Heart left ventricle (tissue), 13 donors: ENCODE data around the gene MOV10.

ENCODE experiments used
- POLR2A ChIP-seq, 2 donors: fragments of 450-650 bp; IDR thresholded peaks; one replicate each; pipeline ENCODE4 v1.6.1; 2017; ENCODE audit warnings: antibody characterized with exemption in 2 of 2, mild to moderate bottlenecking in 2 of 2, moderate library complexity in 2 of 2
- TF ChIP-seq, protein P1 (sequence below), 12 donors: fragments of 200-600 bp; sonication (generic) in 4 of 12; IDR thresholded peaks; one replicate each; pipeline versions ENCODE4 v1.5.0 to v1.8.0; 2018 to 2022; ENCODE audit warnings: antibody characterized with exemption in 12 of 12, mild to moderate bottlenecking in 5 of 12
- donor health status: ischemic (EF 13 %, LVEDD 7.1; RV severe dilation, severe dysfunction).
- donor health status: DM: no; HTN: yes; CAD: no.
- donor health status: DM: no; HTN: no; CAD: no.
- donor health status: ischemic (EF 25% LVEDD 6.9; RV normal size, moderate dysfunction).
- donor health status: ischemic (EF 25% LVEDD 5.7; RV mildly dilated, moderate dysfunction).
- donor health status: ischemic (EF 35%, LVEDD 5.7; RV mildly dilated, moderate dysfunction).
- donor health status: nonischemic (EF 11% LVEDD 7.7; RV severe dilation, severe dysfunction).
- donor health status: DM: yes; HTN: yes; CAD: no.
- donor health status: PGD.
- donor health status: ischemic (EF 29% LVEDD 5.4; RV normal size, mild dysfunction).
- donor health status: nonischemic (EF 23%, LVEDD 6.1; RV moderate dilation, normal function).

DNA sequence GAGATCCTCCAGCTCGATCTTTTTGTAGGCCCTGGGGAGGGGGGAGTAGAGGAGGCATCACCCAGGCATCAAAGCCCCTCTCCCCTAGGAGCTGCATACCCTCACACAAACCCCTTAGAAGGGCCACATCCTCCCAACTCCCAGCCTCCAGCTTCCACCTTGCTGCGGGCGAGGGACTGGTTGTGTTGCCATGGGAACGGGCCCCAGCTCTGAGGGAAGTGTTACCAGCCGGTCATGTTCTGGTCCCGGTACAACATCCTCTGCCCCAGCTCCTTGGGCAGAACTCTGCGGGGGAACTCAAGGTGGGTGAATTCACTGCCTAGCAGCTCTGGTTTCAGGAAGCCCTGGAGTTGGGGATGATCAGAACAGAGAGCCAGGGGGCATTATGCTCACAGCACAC, 36.6 kb downstream of the MOV10 start:
- TF ChIP-seq, protein P1, sequence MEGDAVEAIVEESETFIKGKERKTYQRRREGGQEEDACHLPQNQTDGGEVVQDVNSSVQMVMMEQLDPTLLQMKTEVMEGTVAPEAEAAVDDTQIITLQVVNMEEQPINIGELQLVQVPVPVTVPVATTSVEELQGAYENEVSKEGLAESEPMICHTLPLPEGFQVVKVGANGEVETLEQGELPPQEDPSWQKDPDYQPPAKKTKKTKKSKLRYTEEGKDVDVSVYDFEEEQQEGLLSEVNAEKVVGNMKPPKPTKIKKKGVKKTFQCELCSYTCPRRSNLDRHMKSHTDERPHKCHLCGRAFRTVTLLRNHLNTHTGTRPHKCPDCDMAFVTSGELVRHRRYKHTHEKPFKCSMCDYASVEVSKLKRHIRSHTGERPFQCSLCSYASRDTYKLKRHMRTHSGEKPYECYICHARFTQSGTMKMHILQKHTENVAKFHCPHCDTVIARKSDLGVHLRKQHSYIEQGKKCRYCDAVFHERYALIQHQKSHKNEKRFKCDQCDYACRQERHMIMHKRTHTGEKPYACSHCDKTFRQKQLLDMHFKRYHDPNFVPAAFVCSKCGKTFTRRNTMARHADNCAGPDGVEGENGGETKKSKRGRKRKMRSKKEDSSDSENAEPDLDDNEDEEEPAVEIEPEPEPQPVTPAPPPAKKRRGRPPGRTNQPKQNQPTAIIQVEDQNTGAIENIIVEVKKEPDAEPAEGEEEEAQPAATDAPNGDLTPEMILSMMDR (IDR thresholded peaks at IDR 0.05) = no peak
- no peak for TF ChIP-seq POLR2A (IDR thresholded peaks at IDR 0.05)
